ENCODE data around the gene GET4. TPM values are rescaled to one million over a fixed set of nuclear protein-coding genes. Genes with fewer than 3 reads are reported as not detected.

GET4 gene
- total RNA-seq, 4 donors from 2014 or later: 18.4 to 34.8 (median 28.7) TPM

DNA sequence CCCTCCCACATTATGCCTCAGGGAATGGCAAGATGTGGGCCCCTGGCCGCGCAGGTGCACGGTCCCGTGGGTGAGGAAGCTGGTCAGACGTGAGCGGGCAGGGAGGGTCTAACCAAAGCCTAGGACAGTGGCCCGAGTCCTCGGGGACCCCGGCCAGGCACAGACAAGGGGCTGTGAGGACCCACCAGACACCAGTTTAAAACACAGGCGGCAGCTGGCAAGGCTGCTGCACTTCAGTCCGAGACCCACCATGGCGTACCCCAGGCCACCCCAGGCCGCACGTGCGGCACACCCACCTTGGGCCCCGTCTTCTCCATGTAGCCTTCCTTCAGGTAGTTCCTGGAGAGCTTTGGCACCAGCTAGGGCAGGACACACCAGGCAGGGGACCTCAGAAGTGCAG lies 23.5 kb downstream of the GET4 start:
- 97% methylated on average over 7 of the region's 16 CpGs; no CpG with 5 or more reads in 1 of the 2 donors for WGBS, 2 donors (ENCODE audit: low coverage in 1 of 2)
- no peaks in the 10 kb centered on the region for H3K9me3 ChIP-seq
- ATAC-seq: no peak
- no peak overlapping the region for H3K27ac ChIP-seq
- no peaks in the 10 kb centered on the region for H3K27me3 ChIP-seq
- no peak for TF ChIP-seq CTCF (IDR thresholded peaks at IDR 0.05)
- TF ChIP-seq EP300 (IDR thresholded peaks at IDR 0.05): no peak
- TF ChIP-seq POLR2AphosphoS5 (IDR thresholded peaks at IDR 0.05): no peak
- no peak overlapping the region for H3K4me3 ChIP-seq
- H3K36me3 ChIP-seq: peaks cover 0 to 75% of the 10 kb centered on the region in 2 donors
- H3K4me1 ChIP-seq: peaks cover 0 to 35% (median 12%) of the 10 kb centered on the region in 3 donors

DNA sequence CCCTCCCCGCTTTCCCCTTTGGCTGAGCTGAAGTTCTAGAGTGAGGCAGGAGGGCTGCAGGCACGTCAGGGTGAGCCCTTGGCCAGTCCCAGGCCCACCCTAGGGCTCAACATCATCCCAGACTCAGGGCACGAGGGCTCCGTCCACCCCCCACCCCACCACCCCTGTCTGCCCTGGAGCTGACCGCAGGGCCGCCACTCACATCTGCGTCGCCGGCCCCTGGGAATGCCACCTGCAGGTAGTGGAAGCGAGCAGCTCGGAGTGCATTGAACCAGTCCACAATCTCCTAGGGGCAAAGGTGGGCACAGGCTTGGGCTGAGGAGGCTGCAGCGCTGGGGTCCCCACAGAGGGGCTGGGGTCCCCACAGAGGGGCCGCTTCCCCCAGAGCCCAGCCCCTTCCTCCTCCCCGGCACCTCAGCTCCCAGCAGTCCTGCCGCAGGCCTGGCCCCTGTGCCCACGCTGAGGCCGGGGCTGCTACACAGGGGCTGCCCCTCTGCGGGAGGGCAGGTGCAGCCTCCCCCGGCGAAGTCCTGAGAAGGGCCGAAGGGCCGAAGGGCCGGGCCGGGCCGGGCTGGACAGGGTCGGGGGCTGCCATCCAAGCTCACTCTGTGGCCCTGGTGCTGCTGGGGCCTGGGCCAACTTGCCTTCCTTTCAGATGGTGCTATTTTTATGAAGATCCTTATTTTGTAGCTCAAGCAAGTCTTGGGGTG lies 24.1 kb downstream of the GET4 start:
- H3K36me3 ChIP-seq: peaks cover 0 to 70% of the 10 kb centered on the region in 2 donors
- H3K27ac ChIP-seq: peak overlapping the region in 3 of 4 donors; percentile 38 to 67 (median 54)
- WGBS, 2 donors (ENCODE audit: low coverage in 1 of 2): no CpG with 5 or more reads among the region's 26 CpGs

GRCh38 chr7:901041-901387 lies 24.7 kb downstream of the GET4 start:
- peaks cover 0 to 64% of the 10 kb centered on the region in 2 donors for H3K36me3 ChIP-seq
- H3K4me3 ChIP-seq: no peak overlapping the region
- no peak for ATAC-seq
- 80% methylated on average over 1 of the region's 8 CpGs; no CpG with 5 or more reads in 1 of the 2 donors for WGBS, 2 donors (ENCODE audit: low coverage in 1 of 2)
- peak overlapping the region in 3 of 4 donors; percentile 38 to 67 (median 54) for H3K27ac ChIP-seq
- TF ChIP-seq POLR2A (IDR thresholded peaks at IDR 0.05): no peak
- H3K9me3 ChIP-seq: no peaks in the 10 kb centered on the region
- H3K4me1 ChIP-seq: peaks cover 0 to 35% (median 12%) of the 10 kb centered on the region in 3 donors
- no peaks in the 10 kb centered on the region for H3K27me3 ChIP-seq

More for the DNA sequence above, 24.1 kb downstream of the GET4 start:
- peaks cover 0 to 35% (median 12%) of the 10 kb centered on the region in 3 donors for H3K4me1 ChIP-seq
- H3K4me3 ChIP-seq: no peak overlapping the region
- TF ChIP-seq POLR2A (IDR thresholded peaks at IDR 0.05) (no peak), POLR2AphosphoS5 (IDR thresholded peaks at IDR 0.05) (no peak), EP300 (IDR thresholded peaks at IDR 0.05) (no peak), CTCF (IDR thresholded peaks at IDR 0.05) (no peak)
- H3K9me3 ChIP-seq: no peaks in the 10 kb centered on the region
- no peaks in the 10 kb centered on the region for H3K27me3 ChIP-seq
- no peak for ATAC-seq

DNA sequence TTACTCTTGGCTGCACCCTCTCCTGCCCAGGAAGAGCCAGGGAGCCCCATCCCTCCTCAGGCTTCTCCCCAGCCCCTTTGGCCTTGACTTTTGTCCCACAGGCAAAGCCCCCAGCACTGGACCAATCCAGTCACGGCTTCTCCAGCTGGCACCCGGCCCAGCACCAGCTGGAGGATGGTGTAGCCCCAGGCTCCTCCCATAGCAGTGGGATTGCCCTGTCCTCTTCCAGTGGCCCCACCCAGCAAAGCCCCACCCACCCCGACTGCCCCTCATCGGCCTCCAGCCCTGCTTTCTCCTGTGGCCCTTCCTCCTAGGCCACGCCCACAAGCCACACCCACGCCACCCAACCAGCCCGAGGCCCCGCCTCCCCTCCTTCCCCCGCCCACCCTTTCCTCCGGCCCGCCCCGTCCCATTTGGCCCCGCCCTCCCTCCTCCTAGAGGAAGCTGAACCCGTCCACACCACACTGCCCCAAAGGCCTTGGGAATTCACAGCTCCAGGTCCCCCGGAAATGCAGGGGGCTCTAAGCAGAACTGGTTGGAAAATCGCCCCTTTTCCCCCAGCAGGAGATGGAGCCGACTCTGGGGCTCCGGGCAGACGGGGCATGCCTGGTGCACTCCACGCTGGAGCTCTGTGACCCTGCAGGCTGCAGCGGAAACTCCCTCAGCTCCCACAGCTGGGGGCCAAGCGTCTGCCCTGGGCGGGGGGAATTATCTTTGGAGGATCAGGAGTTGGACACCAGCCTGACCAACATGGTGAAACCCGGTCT lies 25.2 kb downstream of the GET4 start:
- H3K27ac ChIP-seq: peak overlapping the region in 3 of 4 donors; percentile 38 to 67 (median 54)
- peak; percentile 74 for ATAC-seq
- WGBS, 2 donors (ENCODE audit: low coverage in 1 of 2): 0% methylated on average over 1 of the region's 24 CpGs; no CpG with 5 or more reads in 1 of the 2 donors

More for the DNA sequence above, 25.2 kb downstream of the GET4 start:
- Histone ChIP-seq H3K9me3 (no peaks in the 10 kb centered on the region), H3K4me1 (peaks cover 0 to 35% (median 12%) of the 10 kb centered on the region in 3 donors), H3K36me3 (peaks cover 0 to 59% of the 10 kb centered on the region in 2 donors), H3K4me3 (no peak overlapping the region), H3K27me3 (no peaks in the 10 kb centered on the region)
- no peak for TF ChIP-seq POLR2AphosphoS5 (IDR thresholded peaks at IDR 0.05)
- no peak for TF ChIP-seq EP300 (IDR thresholded peaks at IDR 0.05)
- TF ChIP-seq CTCF (IDR thresholded peaks at IDR 0.05): no peak
- no peak for TF ChIP-seq POLR2A (IDR thresholded peaks at IDR 0.05)

All from gastroesophageal sphincter (tissue), 4 donors.